Activated CD4-positive, CD25-positive, alpha-beta regulatory T cell (primary cell): Measurements from ENCODE around the gene CLIC5.

Source experiments
- DNase-seq, 4 experiments: peaks; one replicate each; lab custom pipeline; 2025; lab: John Stamatoyannopoulos, UW

CLIC5 gene

GRCh38 chr6:45843848-45844521 is 171.7 kb downstream of the CLIC5 start:
- DNase-seq = no peak

DNA sequence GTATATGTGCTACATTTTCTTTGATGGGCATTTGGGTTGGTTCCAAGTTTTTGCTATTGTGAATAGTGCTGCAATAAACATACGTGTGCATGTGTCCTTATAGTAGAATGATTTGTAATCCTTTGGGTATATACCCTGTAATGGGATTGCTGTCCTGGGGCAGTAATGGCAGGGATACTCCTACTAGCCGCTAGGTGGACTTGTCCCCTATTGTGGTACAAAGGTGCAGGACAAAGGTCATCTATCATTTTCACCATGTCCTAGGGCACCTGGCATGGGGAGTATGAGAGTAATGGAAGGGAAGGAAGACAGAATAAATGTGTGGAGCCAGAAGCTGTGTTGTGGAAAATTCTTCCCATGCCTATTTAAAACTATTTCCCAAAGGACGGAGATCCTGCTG is 174.6 kb downstream of the CLIC5 start:
- DNase-seq = no peak

GRCh38 chr6:45838996-45839395 is 176.7 kb downstream of the CLIC5 start:
- no peak for DNase-seq

DNA sequence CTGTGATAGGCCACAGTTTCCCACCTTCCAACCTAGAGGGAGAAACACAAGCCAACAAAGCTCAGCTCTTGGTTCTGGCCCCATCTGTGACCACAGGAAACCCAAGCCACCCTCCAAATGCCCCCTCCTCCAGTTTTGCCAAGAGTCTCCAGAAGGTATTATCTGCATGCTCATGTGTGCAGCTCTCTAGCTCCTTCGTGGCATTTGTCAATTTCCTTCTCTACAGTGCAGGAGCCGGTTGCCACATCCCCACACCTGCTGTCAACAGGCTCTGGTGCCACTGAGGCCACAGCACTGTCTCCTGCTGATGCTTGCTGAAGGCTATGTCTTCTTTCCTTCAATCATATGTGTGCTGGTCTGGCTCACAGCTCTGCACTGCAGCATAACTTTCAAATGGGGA is 177.2 kb downstream of the CLIC5 start:
- no peak for DNase-seq

DNA sequence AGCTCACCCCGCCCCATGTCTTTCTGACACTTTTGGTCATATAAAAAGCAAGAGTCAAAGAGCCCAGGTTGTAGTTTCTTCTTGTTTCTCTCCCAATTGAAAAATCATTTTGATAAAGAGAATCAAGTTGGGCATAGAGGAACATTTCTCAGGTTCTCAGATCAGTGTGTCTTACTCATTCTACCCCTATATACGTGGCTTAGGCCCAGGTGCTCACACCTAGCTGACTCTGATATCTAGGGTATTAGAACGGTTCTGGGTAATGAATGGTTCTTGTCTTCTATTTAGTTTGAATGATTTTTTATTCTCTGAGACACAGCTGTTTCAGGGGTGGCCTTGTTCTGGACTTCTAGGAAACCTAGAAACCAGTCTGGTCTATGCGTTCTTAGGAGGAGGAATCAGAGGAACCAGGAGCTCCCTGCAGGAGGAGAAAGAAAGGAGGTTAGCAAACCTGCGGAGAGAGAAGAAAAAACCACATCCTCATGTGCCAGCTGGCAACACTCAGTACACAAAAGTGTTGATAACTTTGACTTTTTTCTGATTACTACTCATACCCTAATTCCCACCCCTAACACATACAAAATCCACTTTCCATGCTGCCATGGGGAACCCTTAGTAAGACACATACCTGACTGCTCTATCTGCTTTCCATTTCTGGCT is 178.0 kb downstream of the CLIC5 start:
- no peak for DNase-seq

DNA sequence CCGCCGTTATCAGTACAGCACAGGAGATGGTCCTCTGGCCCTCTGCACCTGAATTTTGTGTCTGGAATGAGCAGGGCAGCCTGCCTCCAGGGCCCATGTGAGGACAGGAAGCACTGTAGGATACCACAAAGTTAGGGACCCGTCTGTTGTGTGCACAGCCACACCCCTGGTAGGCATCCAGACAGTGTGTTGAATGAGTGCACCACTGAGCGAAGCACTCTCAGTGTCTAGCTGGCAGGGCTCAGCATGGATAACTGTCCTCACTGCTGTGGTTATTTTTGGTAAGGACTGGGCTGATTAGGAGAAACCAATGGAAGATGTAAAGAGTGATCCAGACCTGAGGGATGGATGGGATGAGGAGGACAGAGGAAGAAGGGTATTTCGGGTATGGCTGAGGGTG is 178.7 kb downstream of the CLIC5 start:
- no peak for DNase-seq

GRCh38 chr6:45836438-45836824 is 179.2 kb downstream of the CLIC5 start:
- DNase-seq = no peak

DNA sequence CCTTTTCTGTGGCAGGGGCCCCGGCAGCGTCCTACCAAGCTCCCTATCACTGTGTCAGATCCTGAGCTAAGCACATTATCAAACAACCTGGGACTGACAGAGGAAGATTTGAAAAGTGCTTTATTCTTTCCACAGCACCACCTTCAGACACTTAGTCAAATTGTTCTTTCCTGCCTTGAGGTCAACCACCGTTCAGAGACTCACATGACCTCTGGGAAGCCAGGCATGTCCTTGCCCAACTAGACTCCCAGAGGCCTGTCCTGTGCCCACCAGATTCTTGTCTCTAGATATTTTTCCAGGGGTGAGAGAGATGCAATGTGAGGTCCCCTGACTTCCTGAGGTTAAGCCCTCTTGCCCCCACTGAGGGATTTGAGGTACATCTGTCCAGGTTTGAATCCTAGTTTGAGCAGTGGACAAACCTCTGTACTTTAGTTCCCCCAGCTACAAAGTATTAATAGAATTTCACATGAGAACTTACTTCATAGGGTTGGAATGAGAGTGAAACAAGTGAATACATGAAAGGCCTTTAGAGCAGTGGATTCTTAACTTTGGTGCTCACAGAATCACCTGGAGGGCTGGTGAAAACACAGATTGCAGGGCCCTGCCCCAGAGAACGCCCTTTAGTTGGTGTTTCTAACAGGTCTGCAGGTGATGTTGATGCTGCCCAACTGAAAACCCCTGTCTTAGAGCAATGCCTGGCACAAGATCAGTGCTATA is 179.8 kb downstream of the CLIC5 start:
- DNase-seq = no peak

DNA sequence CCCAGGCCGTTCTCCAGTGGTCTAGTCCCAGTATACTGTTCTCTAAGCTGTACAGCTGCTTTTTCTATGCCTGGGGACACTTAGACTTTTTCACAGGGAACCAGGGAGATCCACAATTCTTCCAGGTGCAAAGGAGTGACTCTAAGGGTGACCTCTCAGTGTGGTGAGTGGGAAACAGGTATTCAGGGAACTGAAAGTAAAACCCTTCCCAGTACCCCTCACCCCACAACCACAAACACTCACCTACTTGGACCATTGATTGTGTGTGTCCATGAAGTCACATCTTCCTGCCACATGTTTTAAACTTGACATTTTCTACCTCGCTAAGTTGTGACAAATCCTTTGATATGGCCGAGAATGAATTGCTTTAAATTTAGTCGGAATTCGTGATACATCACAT is 183.6 kb downstream of the CLIC5 start:
- no peak for DNase-seq
